Esophagus muscularis mucosa (tissue), 4 donors: ENCODE data around the gene PCDHGC4.

Experiments used
- EP300 ChIP-seq: sonication (generic); formaldehyde crosslinking; IDR thresholded peaks from one replicate; pipeline ENCODE4 v1.6.1; 2017; ENCODE audit warnings: antibody characterized with exemption
- POLR2A ChIP-seq: fragments of 450-650 bp; IDR thresholded peaks from one replicate; pipeline ENCODE4 v1.6.1; 2017; ENCODE audit warnings: antibody characterized with exemption, moderate library complexity, mild to moderate bottlenecking, low read depth
- TF ChIP-seq, protein P1 (sequence below), 3 experiments: fragments of 200-600 bp in 2 of 3; fragments of 450-650 bp in 1 of 3; sonication (generic) in 2 of 3; IDR thresholded peaks; one replicate each; pipeline ENCODE4 v1.5.1; 2017 to 2019; ENCODE audit warnings: antibody characterized with exemption in 3 of 3, mild to moderate bottlenecking in 2 of 3, moderate library complexity in 1 of 3

DNA sequence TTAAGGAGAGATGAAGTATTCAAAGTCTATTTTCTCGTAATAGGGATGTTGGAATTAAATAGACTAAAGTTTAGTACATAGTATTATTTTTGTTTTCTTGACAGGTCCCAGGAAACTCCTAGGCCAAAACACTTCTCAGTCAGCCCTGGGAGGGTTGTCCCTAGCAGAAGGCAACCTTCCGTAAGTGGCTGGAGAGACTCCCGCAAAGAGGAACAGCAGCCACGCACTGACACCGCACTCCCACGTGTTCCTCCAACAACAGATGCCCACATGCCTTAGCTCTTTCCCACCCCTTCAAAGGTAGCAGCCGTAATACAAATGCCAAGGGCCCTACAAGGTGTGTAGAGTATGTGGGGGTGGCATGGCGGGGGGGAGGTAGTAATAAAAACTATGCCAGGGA lies 32.5 kb downstream of the PCDHGC4 start:
- TF ChIP-seq, protein P1, sequence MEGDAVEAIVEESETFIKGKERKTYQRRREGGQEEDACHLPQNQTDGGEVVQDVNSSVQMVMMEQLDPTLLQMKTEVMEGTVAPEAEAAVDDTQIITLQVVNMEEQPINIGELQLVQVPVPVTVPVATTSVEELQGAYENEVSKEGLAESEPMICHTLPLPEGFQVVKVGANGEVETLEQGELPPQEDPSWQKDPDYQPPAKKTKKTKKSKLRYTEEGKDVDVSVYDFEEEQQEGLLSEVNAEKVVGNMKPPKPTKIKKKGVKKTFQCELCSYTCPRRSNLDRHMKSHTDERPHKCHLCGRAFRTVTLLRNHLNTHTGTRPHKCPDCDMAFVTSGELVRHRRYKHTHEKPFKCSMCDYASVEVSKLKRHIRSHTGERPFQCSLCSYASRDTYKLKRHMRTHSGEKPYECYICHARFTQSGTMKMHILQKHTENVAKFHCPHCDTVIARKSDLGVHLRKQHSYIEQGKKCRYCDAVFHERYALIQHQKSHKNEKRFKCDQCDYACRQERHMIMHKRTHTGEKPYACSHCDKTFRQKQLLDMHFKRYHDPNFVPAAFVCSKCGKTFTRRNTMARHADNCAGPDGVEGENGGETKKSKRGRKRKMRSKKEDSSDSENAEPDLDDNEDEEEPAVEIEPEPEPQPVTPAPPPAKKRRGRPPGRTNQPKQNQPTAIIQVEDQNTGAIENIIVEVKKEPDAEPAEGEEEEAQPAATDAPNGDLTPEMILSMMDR (IDR thresholded peaks at IDR 0.05), result no peak
- TF ChIP-seq POLR2A (no peak), EP300 (no peak)
